GM12891 (cell line): ENCODE measurements around the gene SLC22A4.

Source experiments
- PAX5 ChIP-seq: IDR thresholded peaks from 2 replicates; pipeline ENCODE4 v1.6.1; 2011; ENCODE audit warnings: low read length, moderate library complexity, mild to moderate bottlenecking; ENCODE audit not compliant: insufficient read depth, severe bottlenecking
- POLR2A ChIP-seq: IDR thresholded peaks from 2 replicates; pipeline ENCODE4 v1.6.1; 2011; ENCODE audit warnings: low read depth, low read length, control low read depth
- POLR2AphosphoS5 ChIP-seq: IDR thresholded peaks from 2 replicates; pipeline ENCODE4 v1.6.1; 2011; ENCODE audit warnings: low read depth, low read length, control low read depth
- POU2F2 ChIP-seq: IDR thresholded peaks from 2 replicates; pipeline ENCODE4 v1.6.1; 2011; ENCODE audit warnings: low read depth, mild to moderate bottlenecking, control low read depth, low read length, moderate library complexity
- SPI1 ChIP-seq: IDR thresholded peaks from 2 replicates; pipeline ENCODE4 v1.6.1; 2011; ENCODE audit warnings: low read depth, low read length, control low read depth
- TAF1 ChIP-seq: IDR thresholded peaks from 2 replicates; pipeline ENCODE4 v1.6.1; 2011; ENCODE audit warnings: low read depth, low read length, control low read depth

GRCh38 chr5:132321109-132321721 lies 27.0 kb downstream of the SLC22A4 start:
- TF ChIP-seq SPI1, result no peak
- TF ChIP-seq POLR2A, result no peak
- TF ChIP-seq TAF1, result no peak
- no peak for TF ChIP-seq PAX5
- no peak for TF ChIP-seq POLR2AphosphoS5
- no peak for TF ChIP-seq POU2F2
